ENCODE data around the gene TNFSF13. TPM values are rescaled to one million over a fixed set of nuclear protein-coding genes. Genes with fewer than 3 reads are reported as not detected.
A peak's percentile ranks its signal among the peaks of the same experiment; 100 is the strongest.
"Not testable (repeated sequence)": the region's sequence is repeated elsewhere in the genome, so short reads cannot be mapped to it uniquely, and the experiment has no call there.

The TNFSF13 gene
- total RNA-seq, 1 donor from 2014 or later, result 2.4 TPM

DNA sequence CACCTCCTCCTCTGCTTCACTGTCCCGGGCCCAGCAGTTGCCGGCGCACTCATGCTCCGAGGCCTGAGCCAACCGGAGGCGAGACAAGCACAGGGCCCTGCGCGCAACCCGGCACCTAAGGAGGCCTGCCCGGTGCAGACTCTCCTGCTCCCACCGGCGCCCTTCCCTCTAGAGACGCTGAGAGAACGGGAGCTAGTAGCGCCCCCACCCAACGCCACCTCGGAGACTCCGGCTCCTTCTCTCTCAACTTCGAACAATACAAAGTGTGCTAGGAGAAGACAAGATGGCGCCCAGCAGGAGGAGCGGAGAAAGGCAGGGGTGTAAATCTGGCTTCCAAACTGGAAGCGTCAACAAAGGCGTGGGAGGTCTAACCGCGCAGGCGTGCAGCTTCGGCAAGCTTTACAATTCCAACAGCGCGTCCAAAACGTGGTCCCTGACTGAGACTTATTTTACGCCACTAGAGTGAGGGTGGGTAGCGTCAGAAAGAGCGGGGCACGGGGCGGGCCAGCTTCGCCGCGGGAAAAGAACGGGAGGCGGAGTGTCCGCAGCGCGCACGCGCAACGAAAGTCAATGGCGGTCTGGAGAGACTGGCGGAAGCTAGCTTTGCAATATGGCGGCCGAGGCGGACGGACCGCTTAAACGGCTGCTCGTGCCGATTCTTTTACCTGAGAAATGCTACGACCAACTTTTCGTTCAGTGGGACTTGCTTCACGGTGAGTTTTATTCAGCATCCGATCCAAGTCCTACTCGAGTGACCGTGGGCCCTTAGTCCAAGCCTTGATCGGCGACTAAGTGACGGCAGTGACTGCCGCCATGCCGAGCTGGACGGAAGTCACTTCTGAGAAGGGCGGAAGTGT, 24.9 kb downstream of the TNFSF13 start, which contains the start of gene MPDU1:
Gene MPDU1 (plus strand): TSS at position 600 of the 857 bp plus-strand sequence. CDS start 11 bp downstream, at position 611.
- H3K27me3 Mint-ChIP-seq, result no peaks in the 10 kb centered on the region
- intact Hi-C loops (cut with micrococcal nuclease), result loop anchor here (1.0 kb wide), 2 partner anchors 11 to 32 kb away; no protein-coding TSS in a partner anchor
- peak within 1 kb of the TSS; percentile 99 for H3K27ac Mint-ChIP-seq
- DNase-seq, result peak; percentile 99
- H3K36me3 Mint-ChIP-seq (ENCODE audit: low read depth), result peaks cover 58% of the 10 kb centered on the region
- H3K9me3 Mint-ChIP-seq, result no peaks in the 10 kb centered on the region
- peaks cover 46% of the 10 kb centered on the region for H3K4me1 Mint-ChIP-seq
- peak within 1 kb of the TSS; percentile 89 for H3K4me3 Mint-ChIP-seq

DNA sequence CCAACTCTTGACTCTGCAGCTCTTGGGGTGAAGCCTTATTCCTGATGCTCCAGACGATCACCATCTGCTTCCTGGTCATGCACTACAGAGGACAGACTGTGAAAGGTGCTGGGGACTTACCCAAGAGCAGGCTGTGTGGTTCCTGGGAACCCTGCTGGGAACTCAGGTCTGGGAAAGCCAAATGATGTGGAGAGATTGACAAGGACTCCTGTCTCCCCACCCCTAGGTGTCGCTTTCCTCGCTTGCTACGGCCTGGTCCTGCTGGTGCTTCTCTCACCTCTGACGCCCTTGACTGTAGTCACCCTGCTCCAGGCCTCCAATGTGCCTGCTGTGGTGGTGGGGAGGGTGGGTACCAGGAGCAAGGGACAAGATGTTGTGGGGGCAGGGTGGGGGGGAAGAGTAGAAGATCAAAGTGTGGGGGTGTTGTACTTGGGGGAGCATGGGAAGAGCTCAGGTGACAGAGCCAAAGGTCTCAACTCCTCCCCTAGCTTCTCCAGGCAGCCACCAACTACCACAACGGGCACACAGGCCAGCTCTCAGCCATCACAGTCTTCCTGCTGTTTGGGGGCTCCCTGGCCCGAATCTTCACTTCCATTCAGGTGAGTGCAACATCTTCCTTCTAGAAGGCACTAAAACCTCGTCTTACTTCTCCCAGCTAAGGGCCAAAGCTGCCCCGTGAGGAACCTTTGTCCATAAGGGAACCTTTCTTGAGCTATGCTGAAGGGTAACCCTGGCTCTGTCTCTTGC, 28.3 kb downstream of the TNFSF13 start:
- H3K27ac Mint-ChIP-seq, result peak overlapping the region; percentile 67
- peak; percentile 57 for DNase-seq
- intact Hi-C loops (cut with micrococcal nuclease), result no loop called here
- H3K27me3 Mint-ChIP-seq, result no peaks in the 10 kb centered on the region
- no peak overlapping the region for H3K4me3 Mint-ChIP-seq
- H3K9me3 Mint-ChIP-seq, result no peaks in the 10 kb centered on the region
- H3K36me3 Mint-ChIP-seq (ENCODE audit: low read depth), result peaks cover 49% of the 10 kb centered on the region
- H3K4me1 Mint-ChIP-seq, result peaks cover 20% of the 10 kb centered on the region

DNA sequence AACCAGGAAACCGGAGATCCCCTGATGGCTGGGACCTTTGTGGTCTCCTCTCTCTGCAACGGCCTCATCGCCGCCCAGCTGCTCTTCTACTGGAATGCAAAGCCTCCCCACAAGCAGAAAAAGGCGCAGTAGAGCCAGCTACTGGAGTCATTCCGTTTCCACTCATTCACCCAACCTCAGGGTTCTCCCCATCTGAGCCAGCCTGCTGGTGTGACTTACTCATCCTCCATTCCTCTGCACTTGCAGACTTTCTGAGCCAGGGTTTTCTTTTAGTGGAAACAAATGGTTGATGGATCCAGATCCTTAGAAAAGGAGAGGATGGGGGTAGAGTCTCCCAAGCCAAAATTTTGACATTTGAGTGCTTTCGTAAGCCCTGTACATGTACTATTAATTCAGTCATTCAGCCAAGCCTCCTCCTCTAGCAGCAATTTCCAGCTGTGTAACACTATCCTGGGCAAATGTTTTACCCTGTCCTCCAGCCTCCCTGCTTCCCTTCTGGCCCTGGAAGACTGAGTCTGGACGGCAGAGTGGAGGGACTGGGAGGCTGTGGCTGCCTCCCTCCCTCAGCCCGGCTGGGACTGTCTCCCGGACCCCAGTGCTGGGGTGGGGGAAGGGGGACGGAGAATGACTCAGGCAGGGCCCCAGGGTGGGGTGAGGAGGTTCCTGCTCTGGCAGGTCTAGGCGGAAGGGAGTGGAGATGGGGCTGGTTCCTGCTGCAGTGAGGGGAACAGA, 29.0 kb downstream of the TNFSF13 start:
- Mint-ChIP-seq H3K27ac (peak overlapping the region; percentile 67), H3K27me3 (no peaks in the 10 kb centered on the region), H3K4me3 (no peak overlapping the region), H3K36me3 (ENCODE audit: low read depth) (peaks cover 53% of the 10 kb centered on the region), H3K9me3 (no peaks in the 10 kb centered on the region), H3K4me1 (peaks cover 15% of the 10 kb centered on the region)
- intact Hi-C loops (cut with micrococcal nuclease), result no loop called here
- peak; percentile 56 for DNase-seq

DNA sequence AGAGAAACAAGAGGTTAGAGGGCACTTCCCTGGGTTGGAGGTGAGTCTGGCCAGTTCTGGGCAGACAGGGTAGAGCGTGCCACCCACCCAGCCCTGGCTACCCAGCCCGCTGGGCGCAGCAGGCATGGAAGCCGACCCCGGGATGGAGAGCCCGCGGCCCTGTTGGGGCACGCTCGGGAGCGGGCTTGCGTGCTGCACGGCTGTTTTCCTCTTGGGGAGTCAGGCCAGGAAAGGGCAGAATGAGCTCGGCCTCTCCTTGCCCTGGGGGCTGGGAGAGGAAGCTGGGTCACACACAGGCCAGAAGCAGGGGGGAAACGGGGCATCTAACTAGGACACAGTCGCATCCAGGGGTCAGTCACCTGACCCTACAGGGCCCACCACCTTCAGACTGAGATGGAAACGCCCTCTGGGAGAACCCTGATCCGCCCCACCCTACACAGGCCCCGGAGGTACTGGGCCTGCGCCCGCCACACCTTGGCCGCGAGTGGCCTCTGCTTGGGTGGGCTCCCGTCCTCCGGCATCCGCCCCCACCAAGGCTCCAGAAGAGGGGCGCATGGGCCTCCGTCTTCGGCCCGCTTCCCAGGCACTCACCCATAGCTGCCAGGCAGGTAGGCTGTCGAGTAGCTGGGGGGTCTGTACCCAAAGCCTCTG, 30.1 kb downstream of the TNFSF13 start:
- peak; percentile 56 for DNase-seq
- H3K4me3 Mint-ChIP-seq, result no peak overlapping the region
- H3K4me1 Mint-ChIP-seq, result peaks cover 9% of the 10 kb centered on the region
- intact Hi-C loops (cut with micrococcal nuclease), result loop anchor here (1.0 kb wide), 1 partner anchor 74 kb away; no protein-coding TSS in a partner anchor
- H3K9me3 Mint-ChIP-seq, result no peaks in the 10 kb centered on the region
- H3K27ac Mint-ChIP-seq, result no peak overlapping the region
- H3K27me3 Mint-ChIP-seq, result no peaks in the 10 kb centered on the region
- peaks cover 56% of the 10 kb centered on the region for H3K36me3 Mint-ChIP-seq (ENCODE audit: low read depth)

DNA sequence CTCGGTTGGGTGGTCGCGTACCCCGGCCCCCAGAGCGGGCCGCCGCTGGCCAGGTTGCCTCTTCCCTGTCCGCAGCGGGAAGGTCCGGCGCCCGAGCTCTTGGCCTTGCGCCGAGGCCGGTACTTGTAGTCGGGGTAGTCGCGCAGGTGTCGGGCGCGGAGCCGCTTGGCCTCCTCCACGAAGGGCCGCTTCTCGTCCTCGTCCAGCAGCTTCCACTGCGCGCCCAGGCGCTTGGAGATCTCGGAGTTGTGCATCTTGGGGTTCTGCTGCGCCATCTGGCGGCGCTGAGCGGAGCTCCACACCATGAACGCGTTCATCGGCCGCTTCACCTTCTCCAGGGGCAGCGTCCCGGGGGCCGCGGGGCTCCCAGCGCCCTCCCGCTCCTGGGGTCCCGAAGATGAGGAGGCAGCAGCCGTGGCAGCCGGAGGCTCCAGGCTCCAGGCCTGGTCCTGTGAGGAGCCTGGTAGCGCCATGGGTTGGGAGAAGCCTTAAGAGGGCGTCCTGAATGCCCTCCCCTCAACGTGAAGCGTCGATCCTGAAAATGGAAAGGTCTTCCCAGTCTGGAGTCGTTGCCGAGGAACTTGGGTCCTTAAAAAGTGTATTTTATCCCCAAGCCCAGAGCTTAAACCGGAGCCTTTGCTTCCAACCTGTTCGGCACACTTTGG, 30.8 kb downstream of the TNFSF13 start:
- Mint-ChIP-seq H3K27me3 (no peaks in the 10 kb centered on the region), H3K36me3 (ENCODE audit: low read depth) (peaks cover 59% of the 10 kb centered on the region), H3K9me3 (no peaks in the 10 kb centered on the region), H3K4me1 (peaks cover 9% of the 10 kb centered on the region), H3K4me3 (no peak overlapping the region), H3K27ac (no peak overlapping the region)
- intact Hi-C loops (cut with micrococcal nuclease), result loop anchor here (1.0 kb wide), 1 partner anchor 75 kb away; no protein-coding TSS in a partner anchor
- peak; percentile 90 for DNase-seq

DNA sequence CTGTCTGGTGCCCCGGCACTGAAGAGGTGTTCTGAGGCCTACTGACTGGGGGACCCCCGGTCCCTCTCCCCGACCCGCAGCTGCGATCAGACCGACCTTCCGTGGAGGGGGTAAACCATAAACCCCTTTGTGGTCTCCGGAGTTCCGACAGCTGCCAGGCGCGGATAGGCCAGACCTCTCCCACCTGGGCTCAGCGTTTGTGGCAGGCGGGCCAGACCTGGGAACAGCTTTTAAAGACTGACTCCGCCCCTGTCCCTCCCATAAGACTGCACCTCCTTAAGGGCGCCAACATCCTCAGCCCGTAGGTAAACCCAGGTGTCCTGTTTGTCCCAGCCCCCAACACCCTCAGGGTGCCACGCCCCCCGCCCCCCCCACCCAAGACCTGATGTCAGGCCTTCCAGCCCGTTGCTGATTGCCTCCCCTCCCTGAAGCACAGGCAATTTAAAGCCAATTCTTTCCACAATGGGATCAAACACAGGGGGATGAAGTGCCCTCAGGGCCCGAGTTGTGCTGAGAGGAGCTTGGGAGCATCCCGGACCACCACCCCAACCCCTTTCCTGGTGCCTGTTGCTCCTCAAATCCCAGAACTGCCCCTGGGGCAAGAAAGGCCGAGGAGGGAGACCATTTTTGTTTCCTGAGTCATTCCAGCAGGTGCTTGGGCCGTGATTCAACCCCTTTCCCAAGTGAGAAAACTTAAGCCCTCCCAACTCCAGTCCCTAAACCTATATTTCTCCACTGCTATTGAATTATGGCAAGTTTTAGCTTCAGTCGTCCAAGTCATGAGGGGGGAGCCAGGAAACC, 31.5 kb downstream of the TNFSF13 start, which contains the start of gene SOX15:
Gene SOX15 (minus strand): TSS at position 204 of the 801 bp plus-strand sequence. CDS start 418 bp downstream, outside the sequence.
- intact Hi-C loops (cut with micrococcal nuclease), result loop anchor here (1.0 kb wide), 1 partner anchor 76 kb away; no protein-coding TSS in a partner anchor
- H3K9me3 Mint-ChIP-seq, result no peaks in the 10 kb centered on the region

DNA sequence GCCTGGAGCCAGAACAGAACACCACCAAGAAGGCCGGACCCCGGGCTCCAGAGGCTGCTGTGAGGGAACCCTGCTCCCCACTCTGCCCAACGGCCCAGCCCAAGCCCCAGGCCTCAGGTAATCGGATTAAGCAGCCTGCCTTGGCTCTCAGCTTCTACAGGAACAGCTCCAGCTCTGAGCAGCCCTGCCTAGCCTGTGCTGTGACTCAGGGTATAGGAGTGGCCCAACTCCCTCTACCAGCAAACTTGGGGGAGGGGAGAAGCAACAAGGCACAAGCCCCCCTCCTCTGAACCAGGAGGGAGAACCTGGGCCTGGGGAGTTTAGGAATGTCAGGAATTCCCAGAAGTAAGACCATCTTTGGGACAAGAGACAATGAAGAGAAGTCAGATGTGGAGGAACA, 32.2 kb downstream of the TNFSF13 start:
- Mint-ChIP-seq H3K27ac (no peak overlapping the region), H3K36me3 (ENCODE audit: low read depth) (peaks cover 64% of the 10 kb centered on the region), H3K4me3 (no peak overlapping the region), H3K4me1 (peaks cover 4% of the 10 kb centered on the region), H3K27me3 (no peaks in the 10 kb centered on the region), H3K9me3 (no peaks in the 10 kb centered on the region)
- intact Hi-C loops (cut with micrococcal nuclease), result no loop called here
- peak; percentile 57 for DNase-seq

More for the DNA sequence above, 31.5 kb downstream of the TNFSF13 start, which contains the start of gene SOX15:
- no peak within 1 kb of the TSS for H3K27ac Mint-ChIP-seq
- H3K27me3 Mint-ChIP-seq, result no peaks in the 10 kb centered on the region
- peaks cover 6% of the 10 kb centered on the region for H3K4me1 Mint-ChIP-seq
- peaks cover 59% of the 10 kb centered on the region for H3K36me3 Mint-ChIP-seq (ENCODE audit: low read depth)
- DNase-seq, result peak; percentile 59
- no peak within 1 kb of the TSS for H3K4me3 Mint-ChIP-seq

DNA sequence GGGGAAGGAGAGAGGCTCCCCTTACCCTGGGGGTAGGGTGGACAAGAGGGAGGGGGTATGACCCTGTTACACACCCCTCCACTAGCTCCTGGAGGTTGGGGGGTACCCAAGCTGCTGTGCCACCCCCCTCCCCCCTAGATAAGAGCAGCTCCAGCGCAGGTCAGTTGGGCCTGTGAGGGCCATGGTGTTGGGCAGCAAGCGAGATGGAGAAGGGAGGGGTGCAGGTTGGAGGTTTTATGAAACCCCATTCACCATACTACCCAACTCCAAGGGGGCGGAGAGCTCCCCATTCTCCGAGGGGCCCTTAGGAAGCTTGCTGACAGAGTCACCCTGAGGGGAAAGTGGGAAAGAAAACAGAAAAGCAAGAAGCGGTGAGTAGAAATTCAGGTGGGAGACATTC, 33.0 kb downstream of the TNFSF13 start:
- peaks cover 66% of the 10 kb centered on the region for H3K36me3 Mint-ChIP-seq (ENCODE audit: low read depth)

DNA sequence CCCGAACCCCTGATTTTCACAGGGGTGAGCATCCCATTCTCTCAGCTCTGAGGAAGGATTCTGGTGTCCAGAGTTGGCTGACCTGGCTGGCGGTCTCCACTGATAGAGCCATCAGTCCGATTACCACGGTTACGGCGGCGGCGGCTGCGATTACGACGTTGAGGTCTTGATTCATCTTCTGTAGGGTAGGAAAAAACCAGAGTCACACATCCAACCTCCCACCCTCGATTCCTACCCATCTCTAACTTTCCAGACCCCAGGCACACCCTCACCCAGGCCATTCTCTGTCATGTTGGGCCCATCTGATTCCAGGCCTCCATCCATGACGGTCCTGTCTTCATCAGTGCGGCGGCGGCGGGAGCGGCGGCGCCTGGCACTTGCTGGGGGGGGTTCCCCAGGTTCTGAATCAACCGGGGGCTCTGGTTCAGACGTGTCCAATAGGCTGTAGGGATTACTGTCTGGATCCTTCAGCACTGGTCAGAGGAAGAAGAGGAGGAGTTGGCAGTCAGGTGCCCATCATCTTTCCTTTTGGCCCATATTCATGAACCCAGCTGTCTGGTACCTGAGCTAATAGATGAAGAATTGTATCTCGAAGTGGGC, 34.0 kb downstream of the TNFSF13 start:
- no peak overlapping the region for H3K27ac Mint-ChIP-seq
- H3K4me1 Mint-ChIP-seq, result peaks cover 3% of the 10 kb centered on the region
- H3K27me3 Mint-ChIP-seq, result no peaks in the 10 kb centered on the region
- H3K36me3 Mint-ChIP-seq (ENCODE audit: low read depth), result peaks cover 67% of the 10 kb centered on the region
- intact Hi-C loops (cut with micrococcal nuclease), result no loop called here
- H3K4me3 Mint-ChIP-seq, result no peak overlapping the region
- DNase-seq, result no peak
- H3K9me3 Mint-ChIP-seq, result no peaks in the 10 kb centered on the region

More for the DNA sequence above, 33.0 kb downstream of the TNFSF13 start:
- Mint-ChIP-seq H3K4me1 (peaks cover 3% of the 10 kb centered on the region), H3K9me3 (no peaks in the 10 kb centered on the region), H3K4me3 (no peak overlapping the region), H3K27ac (no peak overlapping the region), H3K27me3 (no peaks in the 10 kb centered on the region)
- intact Hi-C loops (cut with micrococcal nuclease), result no loop called here
- DNase-seq, result no peak

DNA sequence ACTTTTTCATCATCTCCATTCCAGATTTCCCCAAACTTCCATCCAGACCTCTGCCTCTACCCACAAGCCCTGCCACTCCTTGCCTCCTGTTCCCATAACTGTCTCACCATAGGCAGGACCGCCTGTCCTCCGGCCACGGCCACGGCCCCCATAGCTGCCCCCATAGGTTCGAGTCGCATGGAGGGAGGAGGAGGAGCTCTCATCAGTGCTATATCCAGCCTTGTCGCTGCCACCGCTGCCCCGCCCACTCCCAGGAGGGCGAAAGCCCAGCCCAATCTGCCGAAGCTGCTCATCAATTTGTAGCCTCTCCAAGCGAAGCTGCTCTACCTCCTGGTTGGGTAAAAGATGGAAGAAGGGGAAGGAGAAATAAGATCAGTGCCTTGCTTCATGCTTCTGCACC, 34.7 kb downstream of the TNFSF13 start:
- no peaks in the 10 kb centered on the region for H3K9me3 Mint-ChIP-seq
- peaks cover 60% of the 10 kb centered on the region for H3K36me3 Mint-ChIP-seq (ENCODE audit: low read depth)
- H3K27me3 Mint-ChIP-seq, result no peaks in the 10 kb centered on the region
- DNase-seq, result no peak
- H3K27ac Mint-ChIP-seq, result no peak overlapping the region
- H3K4me3 Mint-ChIP-seq, result no peak overlapping the region
- intact Hi-C loops (cut with micrococcal nuclease), result no loop called here
- H3K4me1 Mint-ChIP-seq, result peaks cover under 1% of the 10 kb centered on the region

DNA sequence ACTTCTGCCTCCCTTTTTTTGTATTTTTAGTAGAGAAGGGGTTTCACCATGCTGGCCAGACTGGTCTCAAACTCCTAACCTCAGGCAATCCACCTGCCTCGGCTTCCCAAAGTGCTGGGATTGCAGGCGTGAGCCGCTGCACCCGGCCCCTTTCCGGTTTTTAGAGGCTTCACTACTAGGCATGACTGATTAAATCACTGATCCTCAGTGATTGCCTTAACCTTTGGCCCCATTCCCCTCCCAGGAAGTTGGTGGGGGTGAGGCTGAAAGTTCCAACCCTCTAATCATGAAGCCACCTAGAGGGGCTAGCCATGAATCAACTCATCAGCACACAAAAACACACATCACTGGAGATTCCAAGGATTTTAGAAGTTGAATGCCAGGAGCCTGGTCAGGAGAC, 39.0 kb downstream of the TNFSF13 start:
- H3K27me3 Mint-ChIP-seq; DNase-seq; H3K4me1 Mint-ChIP-seq; H3K4me3 Mint-ChIP-seq; H3K9me3 Mint-ChIP-seq; intact Hi-C loops (cut with micrococcal nuclease); H3K27ac Mint-ChIP-seq: not testable (repeated sequence)
- H3K36me3 Mint-ChIP-seq (ENCODE audit: low read depth), result peaks cover 61% of the 10 kb centered on the region

DNA sequence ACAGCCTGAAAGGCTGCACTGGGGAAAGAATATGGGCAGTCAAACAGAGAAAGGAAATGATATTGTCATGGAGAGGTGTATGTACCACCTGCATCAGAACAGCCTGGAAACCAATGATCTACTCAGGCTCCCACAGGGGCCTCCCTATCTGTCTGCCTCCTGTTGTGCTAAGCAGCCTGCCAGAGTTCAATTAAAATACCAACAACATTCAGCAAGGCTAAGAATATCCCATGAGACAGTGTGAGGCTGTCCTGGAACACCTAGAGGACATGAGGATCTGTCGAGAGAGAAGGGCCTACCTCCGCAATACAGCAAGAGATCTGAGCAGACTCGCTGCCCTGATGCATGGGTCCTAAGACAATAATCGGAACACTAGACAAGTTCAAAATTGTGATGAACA, 47.7 kb downstream of the TNFSF13 start:
- H3K27me3 Mint-ChIP-seq, result no peaks in the 10 kb centered on the region
- no peaks in the 10 kb centered on the region for H3K9me3 Mint-ChIP-seq
- DNase-seq, result no peak
- H3K27ac Mint-ChIP-seq, result peak overlapping the region; percentile 14
- H3K4me3 Mint-ChIP-seq, result no peak overlapping the region
- peaks cover 35% of the 10 kb centered on the region for H3K36me3 Mint-ChIP-seq (ENCODE audit: low read depth)
- H3K4me1 Mint-ChIP-seq, result peaks cover 11% of the 10 kb centered on the region
- intact Hi-C loops (cut with micrococcal nuclease), result no loop called here
